Fibroblast of pulmonary artery (primary cell): ENCODE results near the gene ZNF516.

Source experiments
- DNase-seq: peaks from one replicate; pipeline ENCODE4 v3.0.0-alpha.2; 2010; ENCODE audit warnings: low read depth
- H3K4me3 ChIP-seq: replicated peaks from 2 replicates; pipeline ENCODE4 v1.5.1; 2011; ENCODE audit warnings: low read depth, mild to moderate bottlenecking, control low read depth, low read length, moderate library complexity
- CTCF ChIP-seq: IDR thresholded peaks from 2 replicates; pipeline ENCODE4 v1.5.1; 2011; ENCODE audit warnings: mild to moderate bottlenecking, control low read depth, low read length, inconsistent platforms; ENCODE audit errors: missing control alignments

Gene ZNF516

GRCh38 chr18:76346490-76347130 is 148.4 kb downstream of the ZNF516 start:
- TF ChIP-seq CTCF = no peak

GRCh38 chr18:76345901-76346300 is 149.1 kb downstream of the ZNF516 start:
- DNase-seq = no peak
- H3K4me3 ChIP-seq = no peak overlapping the region
- TF ChIP-seq CTCF = no peak

More at GRCh38 chr18:76346490-76347130, 148.4 kb downstream of the ZNF516 start:
- no peak overlapping the region for H3K4me3 ChIP-seq
- DNase-seq = no peak

- no peak overlapping the region for H3K4me3 ChIP-seq
- no peak for DNase-seq
- TF ChIP-seq CTCF = no peak
Measured at GRCh38 chr18:76343938-76344569, 151.0 kb downstream of the ZNF516 start.

- no peak for TF ChIP-seq CTCF
- no peak overlapping the region for H3K4me3 ChIP-seq
- no peak for DNase-seq
Measured at GRCh38 chr18:76340410-76340809, 154.6 kb downstream of the ZNF516 start.

- DNase-seq = peak; percentile 14
- no peak overlapping the region for H3K4me3 ChIP-seq
- no peak for TF ChIP-seq CTCF
Measured at GRCh38 chr18:76339246-76339620, 155.8 kb downstream of the ZNF516 start.

- no peak for TF ChIP-seq CTCF
- DNase-seq = no peak
- H3K4me3 ChIP-seq = no peak overlapping the region
Measured at GRCh38 chr18:76338619-76339245, 156.3 kb downstream of the ZNF516 start.
